Superior temporal gyrus (tissue), 1 donor: ENCODE measurements around the gene ZIC2.

Experiments used
- DNase-seq: peaks from one replicate; pipeline ENCODE4 v3.0.0-alpha.2; 2016; ENCODE audit errors: extremely low spot score

The ZIC2 gene

GRCh38 chr13:99985886-99986527 lies 4.4 kb downstream of the ZIC2 start:
- no peak for DNase-seq

GRCh38 chr13:99986741-99987140 lies 5.2 kb downstream of the ZIC2 start:
- no peak for DNase-seq

GRCh38 chr13:99987154-99988019 lies 5.8 kb downstream of the ZIC2 start:
- DNase-seq, result no peak

GRCh38 chr13:99988529-99989275 lies 7.1 kb downstream of the ZIC2 start:
- no peak for DNase-seq

- no peak for DNase-seq
These were observed 7.9 kb downstream of the ZIC2 start for GRCh38 chr13:99989276-99990125.

GRCh38 chr13:99990126-99990977 lies 8.8 kb downstream of the ZIC2 start:
- no peak for DNase-seq

- no peak for DNase-seq
These were observed 9.6 kb downstream of the ZIC2 start for GRCh38 chr13:99991013-99991827.

DNA sequence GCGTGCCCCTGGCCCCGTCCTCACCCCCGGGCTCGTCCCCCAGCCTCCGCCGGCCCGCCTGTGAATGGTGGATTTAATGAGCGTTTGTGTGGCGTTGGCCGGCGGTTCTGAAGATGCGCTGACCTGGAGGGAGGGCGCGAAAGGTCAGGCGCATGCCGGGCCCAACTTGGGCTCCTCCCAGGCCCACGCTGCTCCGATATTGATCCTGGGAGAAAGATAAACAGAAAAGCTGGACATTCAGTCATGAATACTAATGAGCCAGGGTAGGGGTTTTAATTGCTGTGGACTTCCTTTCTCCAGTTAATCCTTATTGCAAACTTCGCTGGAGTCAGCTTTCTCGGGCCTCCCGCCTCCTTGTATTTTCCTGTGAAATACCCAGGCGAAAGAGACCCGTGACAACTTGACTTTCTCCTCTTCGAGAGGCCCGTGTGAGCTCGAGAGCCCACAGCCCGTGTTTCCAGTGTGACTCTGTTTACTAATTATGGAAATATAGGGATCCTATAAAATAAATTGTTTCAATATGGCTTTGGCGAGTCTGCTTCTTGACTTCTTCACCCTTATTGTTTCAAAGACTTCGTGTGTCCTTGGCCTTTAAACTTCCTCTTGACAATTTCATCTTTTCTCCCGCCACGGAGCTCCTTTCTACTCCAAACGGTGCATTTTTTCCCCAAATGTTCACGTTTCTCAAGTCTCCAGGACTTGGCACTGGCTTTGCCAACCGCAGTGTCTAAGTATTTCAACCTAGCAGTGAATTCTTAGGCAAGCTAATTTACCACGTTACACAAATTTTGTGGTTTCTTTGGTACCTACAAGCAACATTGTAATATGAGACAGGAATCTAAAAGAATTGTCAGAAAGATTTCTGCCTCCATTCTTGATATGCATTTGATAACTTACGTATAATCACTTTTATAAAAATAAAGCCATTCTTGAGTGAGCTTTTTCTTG lies 10.5 kb downstream of the ZIC2 start:
- no peak for DNase-seq

DNA sequence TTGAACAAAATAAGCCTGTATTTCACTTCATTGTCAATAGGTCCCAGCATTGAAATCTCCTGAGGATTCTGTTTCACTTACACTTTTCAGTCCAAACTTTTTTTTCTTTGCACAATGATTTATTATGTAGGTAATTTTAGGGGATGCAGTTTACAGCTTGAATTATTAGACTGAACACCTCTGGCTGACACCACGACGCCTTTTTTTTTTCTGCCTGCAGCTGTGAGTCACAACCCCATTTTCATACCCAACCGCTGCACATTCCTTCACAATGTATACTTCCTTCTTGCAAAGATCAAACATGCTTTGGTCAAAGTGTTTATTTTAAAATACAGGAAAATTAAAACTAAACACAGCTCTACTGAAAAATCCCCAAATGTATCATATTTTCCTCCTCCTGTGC lies 11.4 kb downstream of the ZIC2 start:
- DNase-seq, result no peak

DNA sequence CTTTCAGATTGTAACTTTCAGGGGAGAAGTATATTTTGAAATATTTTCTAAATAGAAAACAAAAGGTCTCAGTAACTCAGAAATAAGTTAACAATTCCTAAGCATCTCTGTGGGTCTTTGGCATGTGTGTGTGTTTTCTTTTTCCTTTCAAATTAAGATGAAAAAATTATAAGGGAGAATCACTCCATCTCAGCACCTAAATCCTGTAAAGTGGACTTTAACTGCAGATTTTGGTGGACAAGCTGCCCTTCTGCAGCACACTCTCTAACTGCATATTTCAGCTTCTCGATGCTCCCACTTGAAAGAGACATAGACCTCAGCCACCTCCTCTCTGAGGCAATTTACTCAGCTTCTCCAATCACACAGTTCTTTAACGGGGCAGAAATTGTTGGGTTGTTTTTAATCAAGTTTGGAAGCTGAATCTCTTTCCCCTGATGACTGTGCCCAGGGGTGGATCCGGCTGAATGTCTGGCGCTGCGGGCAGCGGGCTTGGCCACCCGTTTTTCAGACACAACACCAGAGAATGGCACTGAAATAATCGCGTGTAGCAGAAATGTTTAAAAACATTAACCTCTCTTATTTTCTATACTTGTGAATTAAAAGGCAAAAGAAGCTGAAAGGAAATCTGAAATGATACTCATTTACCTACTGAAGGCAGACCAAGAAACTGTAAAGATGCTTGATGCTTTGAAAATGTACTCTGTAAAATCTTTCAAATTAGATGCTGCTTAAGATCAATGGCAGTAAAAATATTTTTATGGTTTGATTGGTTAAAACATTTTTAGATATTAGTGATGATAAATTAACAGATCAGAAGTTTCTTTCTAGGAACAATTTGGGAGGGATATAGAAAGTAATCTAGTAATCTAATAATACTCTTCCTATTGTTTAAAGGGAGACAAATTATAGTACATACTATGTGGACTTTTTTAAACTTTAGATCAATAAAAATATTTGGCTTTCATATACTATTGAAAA lies 12.4 kb downstream of the ZIC2 start:
- no peak for DNase-seq

DNA sequence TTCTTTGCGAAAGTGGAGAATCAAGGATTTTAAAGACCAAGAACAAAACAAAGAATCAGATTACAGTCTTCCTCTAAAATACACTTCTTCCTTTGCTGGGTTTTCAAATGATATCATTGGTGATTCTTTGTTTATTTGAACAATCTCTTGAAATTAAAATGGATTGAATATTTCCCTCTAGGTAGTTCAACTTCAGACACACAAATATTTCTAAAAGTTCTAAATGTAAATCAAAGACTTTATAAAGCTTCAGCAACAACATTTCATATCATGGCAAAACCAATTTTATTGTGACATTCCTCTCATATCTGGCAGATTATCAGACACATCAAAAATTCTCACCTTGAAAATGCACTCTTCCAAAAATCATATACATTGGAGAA lies 13.0 kb downstream of the ZIC2 start:
- DNase-seq, result no peak

- no peak for DNase-seq
These were observed 13.6 kb downstream of the ZIC2 start for GRCh38 chr13:99995104-99995588.

DNA sequence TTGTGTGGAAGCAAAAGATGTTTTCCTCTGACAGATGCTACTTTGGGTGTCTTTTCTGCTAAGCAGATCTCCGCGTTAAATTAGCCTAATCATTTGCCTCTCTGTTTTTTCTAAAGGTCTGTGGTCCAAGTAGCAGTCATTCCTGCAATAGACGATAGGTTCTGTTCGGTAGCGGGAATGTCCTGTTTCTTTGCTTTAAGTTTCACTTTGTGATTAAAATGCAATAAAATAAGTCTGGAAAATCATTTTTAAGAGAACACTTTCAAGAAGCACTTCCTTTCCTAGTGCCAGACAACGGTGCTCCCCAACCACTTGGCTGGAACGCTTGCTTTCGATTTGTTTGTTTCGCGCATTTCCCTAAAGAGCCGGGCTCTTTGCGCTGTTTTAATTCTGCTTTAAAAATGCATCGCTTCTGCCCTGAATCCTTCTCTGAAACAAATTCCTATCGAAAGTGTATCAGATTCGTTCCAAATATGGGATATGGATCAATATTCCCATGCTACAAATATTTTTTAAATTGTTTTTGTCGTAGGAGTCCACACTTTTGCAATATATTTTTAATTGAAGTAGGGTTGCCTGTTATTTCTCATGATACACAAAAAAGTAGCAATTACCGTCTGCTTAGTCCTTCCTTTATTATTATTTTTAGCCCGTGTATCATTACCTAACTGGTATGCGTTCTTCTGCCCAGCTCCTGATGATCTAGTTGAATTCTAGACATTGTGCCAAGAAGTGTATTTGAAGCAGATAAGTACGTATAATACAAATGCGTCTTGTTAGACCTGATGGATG lies 14.2 kb downstream of the ZIC2 start:
- DNase-seq, result no peak

GRCh38 chr13:99996381-99996973 lies 14.9 kb downstream of the ZIC2 start:
- no peak for DNase-seq

GRCh38 chr13:99997702-99998214 lies 16.2 kb downstream of the ZIC2 start:
- no peak for DNase-seq

GRCh38 chr13:99998261-99998660 lies 16.7 kb downstream of the ZIC2 start:
- DNase-seq, result no peak
